Astrocyte (in vitro differentiated cells and primary cell): ENCODE results near the gene BMPER. TPM values are rescaled to one million over a fixed set of nuclear protein-coding genes. Genes with fewer than 3 reads are reported as not detected.

Experiments
- DNase-seq: peaks from one replicate; pipeline ENCODE4 v3.0.0-alpha.2; 2010; ENCODE audit warnings: low read depth
- FAIRE-seq: peaks from 2 replicates; lab custom pipeline; 2011; peaks lifted over from hg19 to GRCh38; lab: Jason Lieb, UNC
- H2AFZ ChIP-seq: 2 replicates; pipeline ENCODE4 v1.6.0; 2012; ENCODE audit warnings: low read depth, low read length, inconsistent platforms
- H3K27ac ChIP-seq: 2 replicates; pipeline ENCODE4 v1.5.1; 2011; ENCODE audit warnings: low read depth, low read length, inconsistent platforms
- H3K27me3 ChIP-seq: 2 replicates; pipeline ENCODE4 v1.6.0; 2011; ENCODE audit warnings: low read length, inconsistent platforms; ENCODE audit not compliant: insufficient read depth
- H3K36me3 ChIP-seq: 2 replicates; pipeline ENCODE4 v1.5.1; 2011; ENCODE audit warnings: low read length, inconsistent platforms; ENCODE audit not compliant: insufficient read depth
- H3K4me1 ChIP-seq: 2 replicates; pipeline ENCODE4 v1.5.1; 2011; ENCODE audit warnings: low read length, inconsistent platforms; ENCODE audit not compliant: insufficient read depth
- H3K4me2 ChIP-seq: 2 replicates; pipeline ENCODE4 v1.6.0; 2012; ENCODE audit warnings: low read length, inconsistent platforms
- H3K4me3 ChIP-seq: 2 replicates; pipeline ENCODE4 v1.5.1; 2011; ENCODE audit warnings: low read depth, mild to moderate bottlenecking, low read length, inconsistent platforms; ENCODE audit not compliant: insufficient read depth
- H3K79me2 ChIP-seq: 2 replicates; pipeline ENCODE4 v1.6.0; 2012; ENCODE audit warnings: mild to moderate bottlenecking, low read length, inconsistent platforms; ENCODE audit not compliant: insufficient read depth
- H3K9ac ChIP-seq: 2 replicates; pipeline ENCODE4 v1.6.0; 2012; ENCODE audit warnings: mild to moderate bottlenecking, low read length, inconsistent platforms
- H3K9me3 ChIP-seq: 2 replicates; pipeline ENCODE4 v1.5.1; 2012; ENCODE audit warnings: low read depth, mild to moderate bottlenecking, low read length, inconsistent platforms; ENCODE audit not compliant: insufficient read depth
- H4K20me1 ChIP-seq: 2 replicates; pipeline ENCODE4 v1.6.0; 2012; ENCODE audit warnings: low read length, inconsistent platforms; ENCODE audit not compliant: insufficient read depth
- H3K27ac Mint-ChIP-seq: one replicate; pipeline ENCODE4 v1.8.0; 2021; ENCODE audit warnings: mild to moderate bottlenecking, mixed read lengths; ENCODE audit not compliant: unreplicated experiment
- H3K27me3 Mint-ChIP-seq: one replicate; pipeline ENCODE4 v1.8.0; 2021; ENCODE audit warnings: low read depth, mixed read lengths; ENCODE audit not compliant: unreplicated experiment
- H3K36me3 Mint-ChIP-seq: one replicate; pipeline ENCODE4 v1.8.0; 2021; ENCODE audit warnings: low read depth, mixed read lengths; ENCODE audit not compliant: unreplicated experiment
- H3K4me1 Mint-ChIP-seq: one replicate; pipeline ENCODE4 v1.8.0; 2021; ENCODE audit warnings: low read depth, mixed read lengths; ENCODE audit not compliant: unreplicated experiment
- H3K4me3 Mint-ChIP-seq: one replicate; pipeline ENCODE4 v1.8.0; 2021; ENCODE audit warnings: mild to moderate bottlenecking, moderate library complexity, mixed read lengths; ENCODE audit not compliant: unreplicated experiment
- H3K9me3 Mint-ChIP-seq: one replicate; pipeline ENCODE4 v1.8.0; 2021; ENCODE audit warnings: mild to moderate bottlenecking, mixed read lengths; ENCODE audit not compliant: unreplicated experiment
- EZH2 ChIP-seq: IDR thresholded peaks from 2 replicates; pipeline ENCODE4 v1.6.1; 2012; ENCODE audit warnings: mild to moderate bottlenecking, low read length, inconsistent platforms; ENCODE audit not compliant: insufficient read depth
- total RNA-seq: library from RNA; stranded (reverse); gene quantifications from 2 replicates; pipeline ENCODE4 v1.2.1, GENCODE V29; 2021
- TF ChIP-seq, protein P1 (sequence below): IDR thresholded peaks from 2 replicates; pipeline ENCODE4 v1.5.1; 2011; ENCODE audit warnings: low read depth, mild to moderate bottlenecking, inconsistent platforms, low read length, moderate library complexity; ENCODE audit not compliant: insufficient read depth

Gene BMPER
- total RNA-seq, 1 donor from 2014 or later = 4.4 TPM

GRCh38 chr7:34096198-34096651 lies 190.9 kb downstream of the BMPER start:
- TF ChIP-seq, protein P1, sequence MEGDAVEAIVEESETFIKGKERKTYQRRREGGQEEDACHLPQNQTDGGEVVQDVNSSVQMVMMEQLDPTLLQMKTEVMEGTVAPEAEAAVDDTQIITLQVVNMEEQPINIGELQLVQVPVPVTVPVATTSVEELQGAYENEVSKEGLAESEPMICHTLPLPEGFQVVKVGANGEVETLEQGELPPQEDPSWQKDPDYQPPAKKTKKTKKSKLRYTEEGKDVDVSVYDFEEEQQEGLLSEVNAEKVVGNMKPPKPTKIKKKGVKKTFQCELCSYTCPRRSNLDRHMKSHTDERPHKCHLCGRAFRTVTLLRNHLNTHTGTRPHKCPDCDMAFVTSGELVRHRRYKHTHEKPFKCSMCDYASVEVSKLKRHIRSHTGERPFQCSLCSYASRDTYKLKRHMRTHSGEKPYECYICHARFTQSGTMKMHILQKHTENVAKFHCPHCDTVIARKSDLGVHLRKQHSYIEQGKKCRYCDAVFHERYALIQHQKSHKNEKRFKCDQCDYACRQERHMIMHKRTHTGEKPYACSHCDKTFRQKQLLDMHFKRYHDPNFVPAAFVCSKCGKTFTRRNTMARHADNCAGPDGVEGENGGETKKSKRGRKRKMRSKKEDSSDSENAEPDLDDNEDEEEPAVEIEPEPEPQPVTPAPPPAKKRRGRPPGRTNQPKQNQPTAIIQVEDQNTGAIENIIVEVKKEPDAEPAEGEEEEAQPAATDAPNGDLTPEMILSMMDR = no peak
- no peak for TF ChIP-seq EZH2
- H3K9me3 ChIP-seq = no peaks in the 10 kb centered on the region
- H2AFZ ChIP-seq = no peak overlapping the region
- Mint-ChIP-seq H3K4me3 (no peak overlapping the region), H3K36me3 (no peaks in the 10 kb centered on the region), H3K9me3 (peaks cover 4% of the 10 kb centered on the region), H3K27me3 (peaks cover 2% of the 10 kb centered on the region), H3K27ac (no peak overlapping the region), H3K4me1 (peaks cover 6% of the 10 kb centered on the region)
- H3K4me1 ChIP-seq = peaks cover 4% of the 10 kb centered on the region
- peak; percentile 92 for DNase-seq
- H3K4me2 ChIP-seq = peak overlapping the region; percentile 31
- no peaks in the 10 kb centered on the region for H4K20me1 ChIP-seq
- no peaks in the 10 kb centered on the region for H3K27me3 ChIP-seq
- H3K9ac ChIP-seq = no peak overlapping the region
- H3K36me3 ChIP-seq = no peaks in the 10 kb centered on the region
- no peaks in the 10 kb centered on the region for H3K79me2 ChIP-seq
- peak overlapping the region; percentile 7 for H3K27ac ChIP-seq
- no peak overlapping the region for H3K4me3 ChIP-seq
- FAIRE-seq = no peak

GRCh38 chr7:34096777-34097176 lies 191.4 kb downstream of the BMPER start:
- TF ChIP-seq, protein P1 = no peak
- no peak for TF ChIP-seq EZH2
- FAIRE-seq (no peak), DNase-seq (no peak)
- H3K27ac ChIP-seq = no peak overlapping the region
- no peaks in the 10 kb centered on the region for H4K20me1 ChIP-seq
- H3K36me3 ChIP-seq = no peaks in the 10 kb centered on the region
- Mint-ChIP-seq H3K4me3 (no peak overlapping the region), H3K36me3 (no peaks in the 10 kb centered on the region), H3K9me3 (peaks cover 4% of the 10 kb centered on the region), H3K27ac (no peak overlapping the region), H3K27me3 (peaks cover 2% of the 10 kb centered on the region), H3K4me1 (peaks cover 6% of the 10 kb centered on the region)
- no peak overlapping the region for H3K4me3 ChIP-seq
- no peak overlapping the region for H3K9ac ChIP-seq
- peaks cover 4% of the 10 kb centered on the region for H3K4me1 ChIP-seq
- no peaks in the 10 kb centered on the region for H3K9me3 ChIP-seq
- no peak overlapping the region for H2AFZ ChIP-seq
- H3K27me3 ChIP-seq = no peaks in the 10 kb centered on the region
- no peak overlapping the region for H3K4me2 ChIP-seq
- no peaks in the 10 kb centered on the region for H3K79me2 ChIP-seq

- Histone ChIP-seq H3K4me3 (no peak overlapping the region), H3K79me2 (no peaks in the 10 kb centered on the region), H3K27me3 (no peaks in the 10 kb centered on the region), H4K20me1 (no peaks in the 10 kb centered on the region), H3K4me1 (peaks cover 4% of the 10 kb centered on the region), H3K9ac (no peak overlapping the region), H3K9me3 (no peaks in the 10 kb centered on the region), H2AFZ (no peak overlapping the region), H3K36me3 (no peaks in the 10 kb centered on the region), H3K4me2 (no peak overlapping the region), H3K27ac (no peak overlapping the region)
- Mint-ChIP-seq H3K27me3 (no peaks in the 10 kb centered on the region), H3K9me3 (no peaks in the 10 kb centered on the region), H3K27ac (no peak overlapping the region), H3K4me1 (peaks cover 10% of the 10 kb centered on the region), H3K4me3 (no peak overlapping the region), H3K36me3 (no peaks in the 10 kb centered on the region)
- no peak for TF ChIP-seq EZH2
- TF ChIP-seq, protein P1 = no peak
- DNase-seq (no peak), FAIRE-seq (peak; percentile 23)
Observed at GRCh38 chr7:34100661-34101060, 195.3 kb downstream of the BMPER start.
